ENCODE measurements around the gene CLCA2. TPM values are rescaled to one million over a fixed set of nuclear protein-coding genes. Genes with fewer than 3 reads are reported as not detected.

CLCA2 gene
- total RNA-seq, 4 donors from 2014 or later = 49.3 to 147 (median 112) TPM

GRCh38 chr1:86389307-86389706 is 34.7 kb upstream of the CLCA2 start:
- Histone ChIP-seq H3K9me3 (no peaks in the 10 kb centered on the region), H3K27me3 (no peaks in the 10 kb centered on the region), H3K4me3 (no peak overlapping the region), H3K4me1 (peaks cover 8% of the 10 kb centered on the region), H3K36me3 (no peaks in the 10 kb centered on the region), H3K27ac (no peak overlapping the region)
- no peak for DNase-seq (ENCODE audit: low spot score in 2 of 2)
- no peak for TF ChIP-seq CTCF (IDR thresholded peaks at IDR 0.05)

DNA sequence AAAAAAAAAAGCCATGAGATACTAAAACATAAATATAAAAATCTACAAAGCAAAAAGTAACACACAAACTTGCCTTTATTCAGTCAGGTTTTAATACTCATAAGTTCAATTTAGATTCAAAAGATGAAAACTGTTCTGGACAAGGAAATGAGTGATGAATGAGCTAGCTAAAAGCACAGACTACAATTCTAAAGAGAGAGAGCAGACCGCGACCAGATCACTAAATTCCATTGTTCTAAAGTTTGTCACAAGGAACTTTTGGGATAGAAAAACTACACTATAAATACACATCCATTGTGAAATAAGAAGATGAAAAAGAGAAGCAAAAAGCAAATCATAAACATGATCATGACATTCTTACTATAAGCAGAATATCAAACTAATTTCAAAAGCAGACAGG is 29.6 kb upstream of the CLCA2 start:
- Histone ChIP-seq H3K4me3 (peak overlapping the region; percentile 93), H3K36me3 (no peaks in the 10 kb centered on the region), H3K27ac (no peak overlapping the region), H3K27me3 (no peaks in the 10 kb centered on the region), H3K4me1 (peaks cover 24% of the 10 kb centered on the region), H3K9me3 (no peaks in the 10 kb centered on the region)
- TF ChIP-seq CTCF (IDR thresholded peaks at IDR 0.05) (no peak), POLR2A (IDR thresholded peaks at IDR 0.05) (no peak), EP300 (IDR thresholded peaks at IDR 0.05) (no peak)
- DNase-seq (ENCODE audit: low spot score in 2 of 2) = no peak
- 65% methylated on average over 2 of the region's 2 CpGs for WGBS

GRCh38 chr1:86395751-86396497 is 28.0 kb upstream of the CLCA2 start, which contains the start of gene ODF2L:
TSS of gene ODF2L (minus strand) at chr1:86396323. CDS start at chr1:86387027, 9,296 bp downstream.
- peak; percentile 95 to 96 for DNase-seq (ENCODE audit: low spot score in 2 of 2)
- no peaks in the 10 kb centered on the region for H3K9me3 ChIP-seq
- peak within 1 kb of the TSS; percentile 79 for H3K27ac ChIP-seq
- peak within 1 kb of the TSS; percentile 93 for H3K4me3 ChIP-seq
- WGBS = under 1% methylated on average over 53 of the region's 56 CpGs
- peaks cover 24% of the 10 kb centered on the region for H3K4me1 ChIP-seq
- peak in 2 of 3 donors; percentile 52 to 61 for TF ChIP-seq POLR2AphosphoS5 (IDR thresholded peaks at IDR 0.05)
- no peak for TF ChIP-seq EP300 (IDR thresholded peaks at IDR 0.05)
- TF ChIP-seq CTCF (IDR thresholded peaks at IDR 0.05) = no peak
- TF ChIP-seq POLR2A (IDR thresholded peaks at IDR 0.05) = peak in 1 of 2 donors; percentile 44
- no peaks in the 10 kb centered on the region for H3K27me3 ChIP-seq
- H3K36me3 ChIP-seq = no peaks in the 10 kb centered on the region

- TF ChIP-seq EP300 (IDR thresholded peaks at IDR 0.05) (no peak), POLR2A (IDR thresholded peaks at IDR 0.05) (no peak), POLR2AphosphoS5 (IDR thresholded peaks at IDR 0.05) (no peak), CTCF (IDR thresholded peaks at IDR 0.05) (no peak)
- peak overlapping the region; percentile 93 for H3K4me3 ChIP-seq
- H3K27me3 ChIP-seq = no peaks in the 10 kb centered on the region
- H3K4me1 ChIP-seq = peaks cover 24% of the 10 kb centered on the region
- H3K9me3 ChIP-seq = no peaks in the 10 kb centered on the region
- H3K27ac ChIP-seq = peak overlapping the region; percentile 79
- WGBS = under 1% methylated on average over 9 of the region's 9 CpGs
- no peak for DNase-seq (ENCODE audit: low spot score in 2 of 2)
- no peaks in the 10 kb centered on the region for H3K36me3 ChIP-seq
Observed at GRCh38 chr1:86396498-86396890, 27.5 kb upstream of the CLCA2 start.

DNA sequence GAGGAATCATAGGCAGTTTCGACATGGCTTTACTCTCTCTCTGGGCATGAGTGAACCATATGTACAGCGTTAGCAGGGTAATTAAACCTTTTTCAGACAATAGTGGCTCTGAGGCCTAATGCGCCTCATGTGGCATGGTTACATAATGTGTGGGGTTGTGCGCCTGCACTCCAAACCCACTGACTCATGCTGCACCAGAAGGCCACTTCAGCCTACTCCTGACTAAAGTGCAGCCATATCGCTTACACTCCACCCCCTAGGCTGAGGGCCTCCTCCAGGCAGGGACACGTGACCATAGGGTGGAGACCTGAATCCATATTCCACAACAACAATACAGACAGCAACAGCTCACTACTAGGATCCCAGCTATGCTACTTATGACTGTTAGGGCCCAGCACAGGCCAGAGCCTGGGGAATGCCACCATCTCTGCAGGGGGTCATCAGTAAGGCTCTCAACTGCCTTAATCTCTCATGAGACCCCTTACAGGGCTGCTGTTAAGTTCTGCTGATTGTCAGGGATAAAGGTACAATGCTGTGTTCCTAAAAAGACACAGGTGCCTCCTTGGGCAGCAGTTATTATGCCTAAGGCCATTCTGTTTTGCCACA is 14.5 kb upstream of the CLCA2 start:
- no peaks in the 10 kb centered on the region for H3K27me3 ChIP-seq
- no peaks in the 10 kb centered on the region for H3K4me1 ChIP-seq
- H3K36me3 ChIP-seq = no peaks in the 10 kb centered on the region
- H3K27ac ChIP-seq = no peak overlapping the region
- no peak overlapping the region for H3K4me3 ChIP-seq
- 82% methylated on average over 6 of the region's 6 CpGs for WGBS
- no peak for DNase-seq (ENCODE audit: low spot score in 2 of 2)
- TF ChIP-seq POLR2A (IDR thresholded peaks at IDR 0.05) (no peak), POLR2AphosphoS5 (IDR thresholded peaks at IDR 0.05) (no peak), CTCF (IDR thresholded peaks at IDR 0.05) (no peak), EP300 (IDR thresholded peaks at IDR 0.05) (no peak)
- H3K9me3 ChIP-seq = no peaks in the 10 kb centered on the region

Data from suprapubic skin (tissue), 4 donors.